HepG2 (cell line): Measurements from ENCODE around the gene CERS6. TPM values are rescaled to one million over a fixed set of nuclear protein-coding genes. Genes with fewer than 3 reads are reported as not detected.

ENCODE experiments used
- BRCA1 ChIP-seq: sonication (generic); formaldehyde crosslinking; IDR thresholded peaks from 2 replicates; pipeline ENCODE4 v1.4.0; 2020; ENCODE audit warnings: missing genetic modification reagents
- HDAC2 ChIP-seq: sonication (generic); formaldehyde crosslinking; IDR thresholded peaks from 2 replicates; pipeline ENCODE4 v1.4.0; 2020; ENCODE audit warnings: missing genetic modification reagents
- KMT2A ChIP-seq: sonication (generic); formaldehyde crosslinking; IDR thresholded peaks from 2 replicates; pipeline ENCODE4 v1.4.0; 2020; ENCODE audit warnings: missing genetic modification reagents
- PAX8 ChIP-seq: sonication (generic); formaldehyde crosslinking; IDR thresholded peaks from 2 replicates; pipeline ENCODE4 v1.8.0; 2022; ENCODE audit warnings: mild to moderate bottlenecking, missing genetic modification reagents, borderline replicate concordance
- SIN3B ChIP-seq: fragments of 150-350 bp; IDR thresholded peaks from 2 replicates; pipeline ENCODE4 v1.6.1; 2014; ENCODE audit warnings: low read length
- SRF ChIP-seq: IDR thresholded peaks from 2 replicates; pipeline ENCODE4 v1.6.1; 2011; ENCODE audit warnings: mild to moderate bottlenecking, low read depth, low read length, moderate library complexity
- ZMYM3 ChIP-seq: sonication (generic); formaldehyde crosslinking; IDR thresholded peaks from 2 replicates; pipeline ENCODE4 v1.5.1; 2020; ENCODE audit warnings: mild to moderate bottlenecking, missing genetic modification reagents
- ZNF234 ChIP-seq: sonication (generic); formaldehyde crosslinking; conservative IDR thresholded peaks from 2 replicates; pipeline ENCODE4 v1.5.1; 2020; ENCODE audit warnings: mild to moderate bottlenecking, missing genetic modification reagents
- ZNF776 ChIP-seq: sonication (generic); formaldehyde crosslinking; IDR thresholded peaks from 2 replicates; pipeline ENCODE4 v1.4.0; 2020; ENCODE audit warnings: mild to moderate bottlenecking, missing genetic modification reagents
- ZNF781 ChIP-seq: sonication (generic); formaldehyde crosslinking; IDR thresholded peaks from 2 replicates; pipeline ENCODE4 v1.5.1; 2020; ENCODE audit warnings: borderline replicate concordance, mild to moderate bottlenecking, missing genetic modification reagents; ENCODE audit errors: not compliant biosample characterization
- polyA plus RNA-seq, 8 experiments: library from polyadenylated mRNA; depleted of rRNA in 3 of 8; stranded (reverse) in 7 of 8; unstranded in 1 of 8; fragments of >200 nt; fragmentation: Illumina TruSeq in 4 of 8; extraction: Trizol in 4 of 8; gene quantifications; 2 replicates each; pipeline versions ENCODE4 v1.2.1 to v1.2.3, GENCODE V29; 2011 to 2016; ENCODE audit warnings: low read depth in 4 of 8, missing spikeins in 1 of 8, mixed read lengths in 1 of 8; ENCODE audit not compliant: insufficient read depth in 1 of 8
- total RNA-seq, 5 experiments: library from RNA; depleted of rRNA; stranded (reverse); fragments of >200 nt; fragmentation: Illumina TruSeq; extraction: Trizol; gene quantifications; 2 replicates each; pipeline ENCODE4 v1.2.3, GENCODE V29; 2016; ENCODE audit warnings: low read depth in 1 of 5
- TF ChIP-seq, protein P1 (sequence below): sonication (generic); formaldehyde crosslinking; IDR thresholded peaks from 2 replicates; pipeline ENCODE4 v1.4.0; 2020; ENCODE audit warnings: mild to moderate bottlenecking, missing genetic modification reagents
- TF ChIP-seq, protein P2 (sequence below): IDR thresholded peaks from 2 replicates; pipeline ENCODE4 v1.6.1; 2016; ENCODE audit warnings: low read depth, control low read depth
- TF ChIP-seq, protein P3 (sequence below): sonication (generic); formaldehyde crosslinking; IDR thresholded peaks from 2 replicates; pipeline ENCODE4 v1.4.0; 2020; ENCODE audit warnings: mild to moderate bottlenecking, missing genetic modification reagents
- TF ChIP-seq, protein P4 (sequence below): sonication (generic); formaldehyde crosslinking; conservative IDR thresholded peaks from 2 replicates; pipeline ENCODE4 v1.4.0; 2020; ENCODE audit warnings: mild to moderate bottlenecking, missing genetic modification reagents, moderate library complexity
- TF ChIP-seq, protein P5 (sequence below): sonication (generic); formaldehyde crosslinking; IDR thresholded peaks from 2 replicates; pipeline ENCODE4 v1.8.1; 2022; ENCODE audit warnings: mild to moderate bottlenecking, missing genetic modification reagents
- TF ChIP-seq, protein P6 (sequence below): sonication (generic); formaldehyde crosslinking; IDR thresholded peaks from 2 replicates; pipeline ENCODE4 v1.5.0; 2020; ENCODE audit warnings: missing genetic modification reagents

The CERS6 gene
- total and polyA plus RNA-seq, 2 of the 13 experiments (the other 11 are each of a cell fraction or from before 2014, with no cell fraction given): 10.1 to 20.3 TPM

DNA sequence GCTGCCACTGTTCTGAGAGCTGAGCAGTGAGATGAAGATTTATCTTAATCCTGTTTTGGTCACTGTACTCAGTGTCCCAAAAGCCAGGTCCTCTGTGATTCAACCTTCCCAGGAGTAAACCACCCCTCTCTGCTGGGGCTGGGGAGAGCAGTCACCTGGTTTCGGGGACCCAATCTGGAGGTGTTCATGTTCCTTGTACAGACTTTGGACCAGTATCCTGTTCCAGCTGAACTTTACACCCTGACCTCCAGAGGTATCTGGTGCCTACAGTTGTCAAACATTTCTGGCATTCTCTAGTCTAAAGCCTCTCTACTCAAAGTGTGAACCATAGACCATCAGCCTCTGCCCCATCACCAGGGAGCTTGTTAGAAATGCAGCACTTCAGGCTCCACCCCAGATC is 22.1 kb downstream of the CERS6 start (continued):
- TF ChIP-seq, protein P1, sequence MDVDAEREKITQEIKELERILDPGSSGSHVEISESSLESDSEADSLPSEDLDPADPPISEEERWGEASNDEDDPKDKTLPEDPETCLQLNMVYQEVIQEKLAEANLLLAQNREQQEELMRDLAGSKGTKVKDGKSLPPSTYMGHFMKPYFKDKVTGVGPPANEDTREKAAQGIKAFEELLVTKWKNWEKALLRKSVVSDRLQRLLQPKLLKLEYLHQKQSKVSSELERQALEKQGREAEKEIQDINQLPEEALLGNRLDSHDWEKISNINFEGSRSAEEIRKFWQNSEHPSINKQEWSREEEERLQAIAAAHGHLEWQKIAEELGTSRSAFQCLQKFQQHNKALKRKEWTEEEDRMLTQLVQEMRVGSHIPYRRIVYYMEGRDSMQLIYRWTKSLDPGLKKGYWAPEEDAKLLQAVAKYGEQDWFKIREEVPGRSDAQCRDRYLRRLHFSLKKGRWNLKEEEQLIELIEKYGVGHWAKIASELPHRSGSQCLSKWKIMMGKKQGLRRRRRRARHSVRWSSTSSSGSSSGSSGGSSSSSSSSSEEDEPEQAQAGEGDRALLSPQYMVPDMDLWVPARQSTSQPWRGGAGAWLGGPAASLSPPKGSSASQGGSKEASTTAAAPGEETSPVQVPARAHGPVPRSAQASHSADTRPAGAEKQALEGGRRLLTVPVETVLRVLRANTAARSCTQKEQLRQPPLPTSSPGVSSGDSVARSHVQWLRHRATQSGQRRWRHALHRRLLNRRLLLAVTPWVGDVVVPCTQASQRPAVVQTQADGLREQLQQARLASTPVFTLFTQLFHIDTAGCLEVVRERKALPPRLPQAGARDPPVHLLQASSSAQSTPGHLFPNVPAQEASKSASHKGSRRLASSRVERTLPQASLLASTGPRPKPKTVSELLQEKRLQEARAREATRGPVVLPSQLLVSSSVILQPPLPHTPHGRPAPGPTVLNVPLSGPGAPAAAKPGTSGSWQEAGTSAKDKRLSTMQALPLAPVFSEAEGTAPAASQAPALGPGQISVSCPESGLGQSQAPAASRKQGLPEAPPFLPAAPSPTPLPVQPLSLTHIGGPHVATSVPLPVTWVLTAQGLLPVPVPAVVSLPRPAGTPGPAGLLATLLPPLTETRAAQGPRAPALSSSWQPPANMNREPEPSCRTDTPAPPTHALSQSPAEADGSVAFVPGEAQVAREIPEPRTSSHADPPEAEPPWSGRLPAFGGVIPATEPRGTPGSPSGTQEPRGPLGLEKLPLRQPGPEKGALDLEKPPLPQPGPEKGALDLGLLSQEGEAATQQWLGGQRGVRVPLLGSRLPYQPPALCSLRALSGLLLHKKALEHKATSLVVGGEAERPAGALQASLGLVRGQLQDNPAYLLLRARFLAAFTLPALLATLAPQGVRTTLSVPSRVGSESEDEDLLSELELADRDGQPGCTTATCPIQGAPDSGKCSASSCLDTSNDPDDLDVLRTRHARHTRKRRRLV: no peak
- TF ChIP-seq, protein P2, sequence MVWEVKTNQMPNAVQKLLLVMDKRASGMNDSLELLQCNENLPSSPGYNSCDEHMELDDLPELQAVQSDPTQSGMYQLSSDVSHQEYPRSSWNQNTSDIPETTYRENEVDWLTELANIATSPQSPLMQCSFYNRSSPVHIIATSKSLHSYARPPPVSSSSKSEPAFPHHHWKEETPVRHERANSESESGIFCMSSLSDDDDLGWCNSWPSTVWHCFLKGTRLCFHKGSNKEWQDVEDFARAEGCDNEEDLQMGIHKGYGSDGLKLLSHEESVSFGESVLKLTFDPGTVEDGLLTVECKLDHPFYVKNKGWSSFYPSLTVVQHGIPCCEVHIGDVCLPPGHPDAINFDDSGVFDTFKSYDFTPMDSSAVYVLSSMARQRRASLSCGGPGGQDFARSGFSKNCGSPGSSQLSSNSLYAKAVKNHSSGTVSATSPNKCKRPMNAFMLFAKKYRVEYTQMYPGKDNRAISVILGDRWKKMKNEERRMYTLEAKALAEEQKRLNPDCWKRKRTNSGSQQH (CRISPR knock-in tag): no peak
- TF ChIP-seq SRF (no peak), BRCA1 (CRISPR knock-in tag) (no peak), KMT2A (CRISPR knock-in tag) (0 out of 2 replicates have a peak, but pooled peaks have one; percentile 29), ZMYM3 (peak; percentile 54; the same call in 1 of the 2 replicates), PAX8 (CRISPR knock-in tag) (0 out of 2 replicates have a peak, but pooled peaks have one; percentile 51), ZNF781 (peak; percentile 48), SIN3B (no peak), ZNF234 (no peak), HDAC2 (CRISPR knock-in tag) (peak; percentile 85), ZNF776 (CRISPR knock-in tag) (no peak)
- TF ChIP-seq, protein P3, sequence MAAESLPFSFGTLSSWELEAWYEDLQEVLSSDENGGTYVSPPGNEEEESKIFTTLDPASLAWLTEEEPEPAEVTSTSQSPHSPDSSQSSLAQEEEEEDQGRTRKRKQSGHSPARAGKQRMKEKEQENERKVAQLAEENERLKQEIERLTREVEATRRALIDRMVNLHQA (CRISPR knock-in tag): no peak
- TF ChIP-seq, protein P4, sequence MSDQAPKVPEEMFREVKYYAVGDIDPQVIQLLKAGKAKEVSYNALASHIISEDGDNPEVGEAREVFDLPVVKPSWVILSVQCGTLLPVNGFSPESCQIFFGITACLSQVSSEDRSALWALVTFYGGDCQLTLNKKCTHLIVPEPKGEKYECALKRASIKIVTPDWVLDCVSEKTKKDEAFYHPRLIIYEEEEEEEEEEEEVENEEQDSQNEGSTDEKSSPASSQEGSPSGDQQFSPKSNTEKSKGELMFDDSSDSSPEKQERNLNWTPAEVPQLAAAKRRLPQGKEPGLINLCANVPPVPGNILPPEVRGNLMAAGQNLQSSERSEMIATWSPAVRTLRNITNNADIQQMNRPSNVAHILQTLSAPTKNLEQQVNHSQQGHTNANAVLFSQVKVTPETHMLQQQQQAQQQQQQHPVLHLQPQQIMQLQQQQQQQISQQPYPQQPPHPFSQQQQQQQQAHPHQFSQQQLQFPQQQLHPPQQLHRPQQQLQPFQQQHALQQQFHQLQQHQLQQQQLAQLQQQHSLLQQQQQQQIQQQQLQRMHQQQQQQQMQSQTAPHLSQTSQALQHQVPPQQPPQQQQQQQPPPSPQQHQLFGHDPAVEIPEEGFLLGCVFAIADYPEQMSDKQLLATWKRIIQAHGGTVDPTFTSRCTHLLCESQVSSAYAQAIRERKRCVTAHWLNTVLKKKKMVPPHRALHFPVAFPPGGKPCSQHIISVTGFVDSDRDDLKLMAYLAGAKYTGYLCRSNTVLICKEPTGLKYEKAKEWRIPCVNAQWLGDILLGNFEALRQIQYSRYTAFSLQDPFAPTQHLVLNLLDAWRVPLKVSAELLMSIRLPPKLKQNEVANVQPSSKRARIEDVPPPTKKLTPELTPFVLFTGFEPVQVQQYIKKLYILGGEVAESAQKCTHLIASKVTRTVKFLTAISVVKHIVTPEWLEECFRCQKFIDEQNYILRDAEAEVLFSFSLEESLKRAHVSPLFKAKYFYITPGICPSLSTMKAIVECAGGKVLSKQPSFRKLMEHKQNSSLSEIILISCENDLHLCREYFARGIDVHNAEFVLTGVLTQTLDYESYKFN (CRISPR knock-in tag): peak; percentile 86
- TF ChIP-seq, protein P5, sequence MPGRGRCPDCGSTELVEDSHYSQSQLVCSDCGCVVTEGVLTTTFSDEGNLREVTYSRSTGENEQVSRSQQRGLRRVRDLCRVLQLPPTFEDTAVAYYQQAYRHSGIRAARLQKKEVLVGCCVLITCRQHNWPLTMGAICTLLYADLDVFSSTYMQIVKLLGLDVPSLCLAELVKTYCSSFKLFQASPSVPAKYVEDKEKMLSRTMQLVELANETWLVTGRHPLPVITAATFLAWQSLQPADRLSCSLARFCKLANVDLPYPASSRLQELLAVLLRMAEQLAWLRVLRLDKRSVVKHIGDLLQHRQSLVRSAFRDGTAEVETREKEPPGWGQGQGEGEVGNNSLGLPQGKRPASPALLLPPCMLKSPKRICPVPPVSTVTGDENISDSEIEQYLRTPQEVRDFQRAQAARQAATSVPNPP (CRISPR knock-in tag): no peak
- TF ChIP-seq, protein P6, sequence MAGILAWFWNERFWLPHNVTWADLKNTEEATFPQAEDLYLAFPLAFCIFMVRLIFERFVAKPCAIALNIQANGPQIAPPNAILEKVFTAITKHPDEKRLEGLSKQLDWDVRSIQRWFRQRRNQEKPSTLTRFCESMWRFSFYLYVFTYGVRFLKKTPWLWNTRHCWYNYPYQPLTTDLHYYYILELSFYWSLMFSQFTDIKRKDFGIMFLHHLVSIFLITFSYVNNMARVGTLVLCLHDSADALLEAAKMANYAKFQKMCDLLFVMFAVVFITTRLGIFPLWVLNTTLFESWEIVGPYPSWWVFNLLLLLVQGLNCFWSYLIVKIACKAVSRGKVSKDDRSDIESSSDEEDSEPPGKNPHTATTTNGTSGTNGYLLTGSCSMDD (CRISPR knock-in tag): no peak
